GM21737 (cell line): ENCODE data around the gene METTL22.

Experiments
- ATAC-seq: cut with Tn5 transposase; IDR thresholded peaks from one replicate; pipeline ENCODE4 v1.9.1; 2021; ENCODE audit warnings: mild to moderate bottlenecking, moderate library complexity; ENCODE audit not compliant: unreplicated experiment

METTL22 gene

GRCh38 chr16:8663192-8664089 lies 41.9 kb downstream of the METTL22 start:
- ATAC-seq = no peak

GRCh38 chr16:8665529-8665928 lies 44.0 kb downstream of the METTL22 start:
- no peak for ATAC-seq

- ATAC-seq = no peak
Measured at GRCh38 chr16:8667492-8667891, 46.0 kb downstream of the METTL22 start.

GRCh38 chr16:8668113-8668512 lies 46.6 kb downstream of the METTL22 start:
- no peak for ATAC-seq

GRCh38 chr16:8669481-8669880 lies 48.0 kb downstream of the METTL22 start:
- ATAC-seq = no peak

GRCh38 chr16:8670014-8670560 lies 48.6 kb downstream of the METTL22 start:
- ATAC-seq = no peak

GRCh38 chr16:8673611-8674412 lies 52.3 kb downstream of the METTL22 start:
- peak; percentile 33 for ATAC-seq

GRCh38 chr16:8674413-8675022 lies 53.0 kb downstream of the METTL22 start, which contains the start of gene ABAT:
Gene ABAT (plus strand): TSS chr16:8674617. CDS start chr16:8735740, 61,123 bp downstream.
- ATAC-seq = peak; percentile 99

- no peak for ATAC-seq
Measured at GRCh38 chr16:8675183-8676159, 54.0 kb downstream of the METTL22 start.

- ATAC-seq = no peak
Measured at GRCh38 chr16:8676160-8676547, 54.7 kb downstream of the METTL22 start.

- no peak for ATAC-seq
Measured at GRCh38 chr16:8676737-8677375, 55.4 kb downstream of the METTL22 start.

- no peak for ATAC-seq
Measured at GRCh38 chr16:8677481-8677880, 56.0 kb downstream of the METTL22 start.

- ATAC-seq = no peak
Measured at GRCh38 chr16:8678068-8678927, 56.8 kb downstream of the METTL22 start.

GRCh38 chr16:8679151-8679550 lies 57.7 kb downstream of the METTL22 start:
- ATAC-seq = no peak

- ATAC-seq = no peak
Measured at GRCh38 chr16:8682551-8683259, 61.2 kb downstream of the METTL22 start.

GRCh38 chr16:8683640-8684039 lies 62.1 kb downstream of the METTL22 start:
- ATAC-seq = no peak

GRCh38 chr16:8685617-8686016 lies 64.1 kb downstream of the METTL22 start:
- ATAC-seq = no peak
